GM18868 (cell line): Measurements from ENCODE around the gene SPAG8.

ENCODE experiments used
- ATAC-seq: cut with Tn5 transposase; IDR thresholded peaks from one replicate; pipeline ENCODE4 v1.9.1; 2021; ENCODE audit warnings: mild to moderate bottlenecking, moderate library complexity; ENCODE audit not compliant: unreplicated experiment

Gene SPAG8

GRCh38 chr9:35776018-35776417 is 36.0 kb downstream of the SPAG8 start:
- ATAC-seq, result no peak

DNA sequence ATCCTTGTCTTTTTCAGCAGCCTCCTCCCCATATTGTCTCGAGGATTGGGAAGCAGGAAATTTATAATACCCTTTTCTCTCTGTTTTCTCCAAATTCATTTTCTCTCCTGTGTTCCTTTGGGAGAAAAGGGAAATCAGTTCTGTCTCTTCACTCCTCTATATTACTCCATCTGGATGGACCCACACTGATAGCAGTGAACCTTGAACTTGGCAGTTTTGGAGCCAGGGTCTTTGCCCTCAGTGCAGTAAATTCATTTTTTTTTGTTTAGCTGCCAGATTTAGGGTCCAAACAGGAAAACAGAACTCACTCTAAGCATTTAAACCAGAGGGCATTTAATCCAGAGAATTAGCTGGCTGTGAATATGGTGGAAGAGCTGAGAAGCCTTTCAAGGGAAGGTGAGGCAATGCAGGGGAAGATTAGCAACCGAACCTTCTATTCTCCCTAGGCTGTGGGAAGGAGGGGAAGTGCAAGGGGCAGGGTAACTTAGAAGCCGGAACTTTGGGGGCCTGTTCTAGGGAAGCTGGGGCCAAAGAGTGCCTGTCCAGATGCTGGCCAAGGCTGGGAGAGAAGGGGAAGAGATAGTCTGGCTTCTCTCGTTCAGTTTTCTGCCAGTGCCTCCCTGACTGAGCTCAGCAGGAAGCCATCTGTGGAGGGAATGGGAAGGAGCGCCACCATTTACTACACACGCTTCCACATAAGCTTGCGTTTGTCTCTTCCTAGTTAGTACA is 37.0 kb downstream of the SPAG8 start:
- ATAC-seq, result no peak

DNA sequence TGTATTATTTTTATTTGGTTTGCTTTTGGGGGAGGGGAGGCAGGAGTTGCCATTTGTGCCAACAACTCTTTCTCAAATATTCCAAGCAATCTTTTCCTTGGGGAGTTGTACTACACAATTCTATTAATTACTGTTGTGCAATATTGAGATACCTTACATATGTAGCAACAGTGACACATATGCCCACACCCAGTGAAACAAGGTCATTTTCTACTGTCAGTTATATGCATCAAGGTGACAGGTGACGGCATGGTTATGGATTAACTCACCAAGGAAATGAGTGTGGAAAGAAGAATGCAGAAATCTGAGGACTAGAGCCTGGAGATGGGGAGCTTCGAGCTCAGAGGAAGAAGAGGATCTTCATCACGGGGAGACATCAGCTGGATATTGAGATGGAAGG is 40.1 kb downstream of the SPAG8 start:
- no peak for ATAC-seq

DNA sequence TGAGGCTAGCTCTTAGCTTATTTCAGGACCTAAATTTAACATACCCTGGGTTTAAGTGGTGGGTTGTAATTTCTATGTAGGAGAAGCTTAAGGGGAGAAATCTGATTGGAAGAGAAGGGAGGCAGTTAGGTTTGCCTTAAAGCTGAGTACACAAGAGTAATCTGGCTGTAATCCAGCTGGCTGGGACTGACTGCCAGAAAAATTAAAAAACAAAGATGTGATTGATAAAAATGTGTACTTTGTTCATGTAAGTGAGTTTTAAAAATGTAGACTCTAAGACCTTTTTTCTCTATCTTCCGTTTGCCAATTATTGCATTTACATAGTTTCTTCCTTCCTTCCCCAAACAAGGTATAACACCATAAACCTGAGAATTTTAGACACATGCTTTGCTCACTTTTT is 40.5 kb downstream of the SPAG8 start:
- ATAC-seq, result no peak

DNA sequence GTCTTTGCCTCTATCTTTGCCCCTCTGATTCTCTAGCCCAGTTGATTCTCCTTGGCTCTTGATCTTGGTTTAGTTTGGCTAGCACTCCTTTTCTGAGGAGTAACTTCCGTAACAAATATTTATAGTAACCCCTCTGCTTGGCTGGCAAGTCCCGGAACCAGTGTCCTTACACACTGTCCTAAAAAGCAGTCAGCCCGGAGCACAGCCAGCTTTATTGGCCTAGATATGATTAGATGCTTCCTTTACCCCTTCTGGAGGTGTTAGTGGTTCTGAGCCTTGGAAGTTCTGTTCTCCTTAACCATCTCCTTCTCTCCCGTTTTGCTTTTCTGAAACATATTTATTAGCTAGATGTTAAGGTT is 41.0 kb downstream of the SPAG8 start:
- no peak for ATAC-seq

DNA sequence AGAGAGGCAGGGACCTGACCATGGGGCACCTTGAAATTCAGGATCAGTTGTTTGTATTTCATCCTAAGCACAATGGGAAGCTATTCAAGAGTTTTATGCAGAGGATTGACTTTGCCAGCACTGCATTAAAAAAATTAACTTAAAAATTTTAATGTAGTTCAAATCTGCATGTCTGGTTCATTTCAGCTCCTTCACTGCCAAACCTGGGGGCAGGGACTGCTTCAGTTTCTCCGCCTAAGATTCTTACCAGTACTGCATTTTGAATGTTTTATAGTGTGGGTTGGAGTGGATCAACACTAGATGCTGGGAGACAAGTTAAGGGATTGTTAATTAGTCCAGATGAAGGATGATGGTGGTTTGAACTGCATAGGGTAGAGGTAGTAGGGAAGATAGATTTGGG is 42.3 kb downstream of the SPAG8 start:
- no peak for ATAC-seq

- ATAC-seq, result no peak
These were observed 44.6 kb downstream of the SPAG8 start for GRCh38 chr9:35767458-35767857.

GRCh38 chr9:35766997-35767396 is 45.1 kb downstream of the SPAG8 start:
- ATAC-seq, result no peak

- ATAC-seq, result no peak
These were observed 48.3 kb downstream of the SPAG8 start for GRCh38 chr9:35763803-35764202.

DNA sequence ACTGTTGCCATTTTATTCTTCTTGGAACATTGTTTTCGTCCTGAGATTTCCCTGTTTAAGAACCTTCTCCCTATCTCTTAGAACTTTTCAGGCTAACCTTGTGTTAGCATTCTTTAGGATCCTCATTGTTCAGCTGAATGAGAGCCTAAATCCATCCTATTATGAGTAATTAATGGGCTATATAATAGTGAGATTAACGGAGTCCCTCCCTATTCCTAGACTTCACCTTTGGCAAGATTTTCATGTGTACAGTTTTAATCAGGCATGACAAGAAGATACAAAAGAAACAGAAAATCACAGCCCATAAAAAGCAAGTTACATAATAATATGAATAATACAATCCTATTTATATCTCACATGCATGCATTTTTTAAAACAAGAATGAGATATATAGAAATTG is 48.9 kb downstream of the SPAG8 start:
- no peak for ATAC-seq

DNA sequence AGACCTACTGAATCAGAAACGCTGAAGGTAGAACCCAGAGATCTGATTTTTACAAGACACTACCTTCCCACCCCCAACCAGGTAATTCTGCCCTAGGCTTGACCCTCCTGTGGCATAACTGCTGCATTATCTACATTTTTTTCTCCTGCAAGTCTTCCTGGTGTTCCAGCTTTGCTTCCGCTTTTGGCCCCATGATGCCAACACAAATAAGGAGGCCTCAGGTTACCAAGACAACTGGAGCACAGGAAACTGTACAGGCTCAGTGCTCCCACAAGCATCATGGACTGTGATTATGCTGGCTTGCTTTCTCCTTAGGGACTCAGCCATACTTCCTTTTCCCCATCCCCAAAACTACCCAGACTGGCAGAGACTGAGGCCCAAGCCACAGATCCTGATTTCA is 51.4 kb downstream of the SPAG8 start:
- ATAC-seq, result no peak

DNA sequence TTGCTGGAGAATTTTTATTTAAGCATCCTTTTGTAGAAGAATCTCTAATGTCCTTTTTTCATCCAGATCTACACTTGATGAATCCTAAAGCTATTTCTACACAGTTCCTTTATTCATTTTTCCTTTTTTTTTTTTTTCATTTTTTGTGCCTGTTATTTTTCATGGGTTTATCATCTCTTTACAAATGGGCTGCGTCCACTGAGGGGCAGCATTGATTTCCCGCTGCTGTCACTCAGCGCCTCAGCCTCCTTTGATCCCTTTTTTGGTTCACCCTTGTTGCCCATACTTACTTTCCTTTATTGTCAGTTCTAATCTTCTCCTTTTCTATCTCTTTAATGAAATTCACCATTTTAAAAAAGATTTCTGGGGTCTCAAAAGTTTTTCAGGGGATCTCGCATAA is 52.3 kb downstream of the SPAG8 start:
- ATAC-seq, result no peak
